Stimulated activated CD4-positive, alpha-beta T cell treated with anti-CD3 and anti-CD28 coated beads, Interleukin-15, amount 100 ng/mL, for 48 hours (primary cell): ENCODE measurements around the gene PEX11G.
"Not testable (repeated sequence)": the region's sequence is repeated elsewhere in the genome, so short reads cannot be mapped to it uniquely, and the experiment has no call there.

Experiments
- DNase-seq, 2 donors: peaks; one replicate each; pipeline ENCODE4 v3.0.0-alpha.2; 2020; ENCODE audit warnings: low read depth in 2 of 2

The PEX11G gene

DNA sequence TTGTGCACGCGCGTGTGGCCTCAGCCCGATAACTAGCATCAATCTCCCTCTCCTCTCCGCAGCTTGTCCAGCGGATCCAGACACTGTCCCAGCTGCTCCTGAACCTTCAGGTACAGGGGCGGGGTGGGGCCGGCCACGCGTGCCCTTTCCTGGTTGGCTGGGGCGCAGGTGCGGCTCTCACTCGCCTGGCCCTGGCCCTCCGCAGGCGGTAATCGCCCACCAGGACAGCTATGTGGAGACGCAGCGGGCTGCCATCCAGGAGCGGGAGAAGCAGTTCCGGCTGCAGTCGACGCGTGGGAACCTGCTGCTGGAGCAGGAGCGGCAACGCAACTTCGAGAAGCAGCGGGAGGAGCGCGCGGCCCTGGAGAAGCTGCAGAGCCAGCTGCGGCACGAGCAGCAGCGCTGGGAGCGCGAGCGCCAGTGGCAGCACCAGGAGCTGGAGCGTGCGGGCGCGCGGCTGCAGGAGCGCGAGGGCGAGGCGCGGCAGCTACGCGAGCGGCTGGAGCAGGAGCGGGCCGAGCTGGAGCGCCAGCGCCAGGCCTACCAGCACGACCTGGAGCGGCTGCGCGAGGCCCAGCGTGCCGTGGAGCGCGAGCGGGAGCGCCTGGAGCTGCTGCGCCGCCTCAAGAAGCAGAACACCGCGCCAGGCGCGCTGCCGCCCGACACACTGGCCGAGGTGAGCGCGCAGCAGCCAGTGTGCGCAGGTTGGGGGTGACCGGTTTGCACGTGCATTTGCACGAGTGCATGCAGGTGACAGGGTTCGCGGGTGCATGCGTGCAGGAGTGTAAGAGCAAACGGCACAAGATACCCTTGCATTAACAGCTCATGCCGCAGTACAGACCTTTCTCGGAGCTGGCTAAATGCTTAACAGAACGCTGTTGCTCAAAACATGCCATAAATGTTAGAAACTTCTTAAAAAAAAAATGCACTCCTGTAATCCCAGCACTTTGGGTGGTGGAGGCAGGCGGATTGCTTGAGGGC lies 21.5 kb downstream of the PEX11G start:
- DNase-seq = no peak

DNA sequence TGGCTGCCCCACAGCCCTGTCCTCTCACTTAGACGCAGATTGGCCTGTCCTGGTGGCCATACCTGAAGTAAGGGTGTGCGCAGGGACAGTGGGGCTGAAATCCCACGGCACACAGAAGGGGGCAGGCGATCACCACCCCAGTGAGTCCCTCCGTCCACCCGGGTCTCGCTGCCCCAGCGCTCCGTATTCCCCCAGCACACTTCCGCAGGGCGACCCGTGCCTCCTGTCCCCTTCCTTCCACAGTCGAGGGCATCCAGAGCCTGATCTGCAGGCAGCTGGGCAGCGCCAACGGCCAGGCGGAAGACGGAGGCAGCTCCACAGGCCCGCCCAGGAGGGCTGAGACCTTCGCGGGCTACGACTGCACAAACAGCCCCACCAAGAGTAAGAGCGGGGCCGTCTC lies 25.3 kb downstream of the PEX11G start:
- DNase-seq = no peak

- DNase-seq = no peak
Measured at GRCh38 chr19:7461841-7462629, 26.8 kb downstream of the PEX11G start.

GRCh38 chr19:7460562-7460966 lies 28.3 kb downstream of the PEX11G start:
- no peak for DNase-seq

DNA sequence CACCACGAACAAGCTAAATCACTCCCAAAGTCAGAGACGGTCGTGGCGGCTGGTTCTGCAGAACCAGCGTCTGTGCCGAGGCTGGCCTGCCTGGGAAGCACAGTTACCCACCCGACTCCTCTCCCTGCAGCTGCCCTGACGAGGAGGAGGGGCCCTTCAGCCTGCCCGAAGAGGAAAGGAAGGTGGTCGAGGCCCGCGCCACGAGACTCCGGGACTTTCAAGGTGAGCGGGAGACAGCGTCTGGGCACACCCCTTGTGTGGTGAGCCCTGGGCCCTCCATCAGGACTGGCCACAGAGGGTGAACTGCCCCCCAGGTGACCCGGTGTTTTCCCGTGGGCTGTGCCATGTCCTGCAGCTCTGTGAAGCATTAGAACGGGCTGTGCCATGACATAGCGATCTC lies 29.1 kb downstream of the PEX11G start:
- DNase-seq = no peak

DNA sequence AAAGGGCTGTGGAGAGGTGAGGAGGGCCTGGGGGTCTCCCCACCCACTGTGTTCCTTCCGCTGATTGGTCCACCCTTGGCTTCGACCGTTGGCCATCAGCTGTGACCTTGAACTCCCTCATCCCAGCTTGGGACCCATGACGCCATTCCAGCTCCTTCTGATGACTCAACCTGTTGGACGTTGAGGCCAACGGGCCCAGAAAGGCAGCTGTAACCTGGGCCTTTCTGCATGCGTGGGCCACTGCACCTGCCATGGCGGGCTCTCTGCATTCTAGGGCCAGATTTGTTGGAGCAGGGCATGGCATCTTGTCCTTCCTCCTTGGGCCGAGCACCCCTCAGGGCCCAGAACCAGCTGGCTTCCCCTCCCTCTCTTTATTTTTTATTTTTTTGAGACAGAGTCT lies 30.2 kb downstream of the PEX11G start:
- DNase-seq = no peak

- DNase-seq = peak in 1 of 2 donors; percentile 5
Measured at GRCh38 chr19:7456964-7457541, 31.8 kb downstream of the PEX11G start.

DNA sequence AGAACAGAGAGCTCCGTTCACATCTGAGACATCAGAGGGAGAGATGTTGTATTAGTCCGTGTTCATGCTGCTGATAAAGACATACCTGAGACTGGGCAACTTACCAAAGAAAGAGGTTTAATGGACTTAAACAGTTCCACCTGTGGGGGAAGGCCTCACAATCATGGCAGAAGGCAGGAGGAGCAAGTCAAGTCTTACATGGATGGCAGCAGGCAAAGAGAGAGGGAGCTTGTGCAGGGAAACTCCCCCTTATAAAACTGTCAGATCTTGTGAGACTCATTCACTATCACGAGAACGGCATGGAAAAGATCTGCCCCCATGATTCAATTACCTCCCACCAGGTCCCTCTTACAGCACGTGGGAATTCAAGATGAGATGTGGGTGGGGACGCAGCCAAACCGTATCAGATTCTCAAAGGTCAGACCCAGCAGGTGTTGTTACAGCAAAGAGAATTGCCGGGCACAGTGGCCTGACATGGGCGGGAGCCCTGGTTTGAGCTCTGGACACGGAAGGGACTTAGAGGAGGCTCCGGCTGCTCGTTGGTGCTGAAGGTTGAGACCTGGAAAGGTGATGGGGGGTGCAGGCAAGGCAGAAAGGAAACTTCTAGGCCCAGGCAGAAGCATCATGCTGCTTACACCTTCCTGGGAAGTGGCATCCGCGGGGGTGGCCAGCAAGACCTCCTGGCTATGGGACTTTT lies 33.1 kb downstream of the PEX11G start:
- DNase-seq = no peak

GRCh38 chr19:7454998-7455397 lies 33.8 kb downstream of the PEX11G start:
- no peak for DNase-seq

DNA sequence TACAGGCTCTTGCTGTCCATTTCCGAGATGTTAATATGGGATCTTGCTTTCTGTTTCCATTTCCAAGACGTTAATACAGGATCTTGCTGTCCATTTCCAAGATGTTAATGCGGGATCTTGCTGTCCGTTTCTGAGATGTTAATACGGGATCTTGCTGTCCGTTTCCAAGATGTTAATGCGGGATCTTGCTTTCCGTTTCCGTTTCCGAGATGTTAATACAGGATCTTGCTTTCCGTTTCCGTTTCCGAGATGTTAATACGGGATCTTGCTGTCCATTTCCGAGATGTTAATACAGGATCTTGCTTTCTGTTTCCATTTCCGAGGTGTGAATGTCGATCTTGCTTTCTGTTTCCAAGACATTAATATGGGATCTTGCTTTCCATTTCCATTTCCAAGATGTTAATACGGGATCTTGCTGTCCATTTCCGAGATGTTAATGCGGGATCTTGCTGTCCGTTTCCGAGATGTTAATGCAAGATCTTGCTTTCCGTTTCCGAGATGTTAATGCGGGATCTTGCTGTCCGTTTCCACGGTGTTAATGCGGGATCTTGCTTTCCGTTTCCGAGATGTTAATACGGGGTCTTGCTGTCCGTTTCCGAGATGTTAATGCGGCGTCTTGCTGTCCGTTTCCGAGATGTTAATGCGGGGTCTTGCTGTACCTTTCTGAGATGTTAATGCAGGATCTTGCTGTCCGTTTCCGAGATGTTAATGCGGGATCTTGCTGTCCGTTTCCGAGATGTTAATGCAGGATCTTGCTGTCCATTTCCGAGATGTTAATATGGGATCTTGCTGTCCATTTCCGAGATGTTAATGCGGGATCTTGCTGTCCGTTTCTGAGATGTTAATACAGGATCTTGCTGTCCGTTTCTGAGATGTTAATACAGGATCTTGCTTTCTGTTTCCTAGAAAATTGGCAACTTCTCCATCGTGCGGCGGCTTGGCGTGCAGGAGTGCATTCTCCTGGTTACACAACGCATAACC lies 38.3 kb downstream of the PEX11G start:
- DNase-seq = no peak

DNA sequence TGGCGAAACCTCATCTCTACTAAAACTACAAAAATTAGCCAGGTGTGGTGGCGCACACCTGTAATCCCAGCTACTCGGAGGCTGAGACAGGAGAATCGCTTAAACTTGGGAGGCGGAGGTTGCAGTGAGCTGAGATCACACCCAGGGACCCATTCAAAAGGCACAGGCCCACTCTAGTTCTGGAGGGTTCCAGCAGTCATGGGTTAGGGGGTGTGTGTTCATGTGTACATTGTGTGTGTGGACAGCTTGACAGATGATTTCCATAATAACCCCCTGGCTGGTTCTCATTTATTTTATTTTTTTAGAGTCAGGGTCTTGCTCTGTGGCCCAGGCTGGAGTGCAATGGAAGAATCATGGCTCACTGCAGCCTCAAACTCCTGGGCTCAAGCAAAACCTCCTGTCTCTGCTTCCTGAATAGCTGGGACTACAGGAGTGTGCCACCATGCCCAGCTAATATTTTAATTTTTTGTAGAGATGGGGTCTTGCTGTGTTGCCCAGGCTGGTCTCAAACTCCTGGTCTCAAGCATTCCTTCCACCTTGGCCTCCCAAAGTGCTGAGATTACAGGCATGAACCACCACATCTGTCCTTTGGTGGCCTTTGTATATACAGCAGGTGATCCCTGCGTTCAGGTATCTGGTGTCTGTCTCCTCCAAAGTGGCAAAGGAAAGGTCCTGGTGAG lies 39.3 kb downstream of the PEX11G start:
- DNase-seq = not testable (repeated sequence)

DNA sequence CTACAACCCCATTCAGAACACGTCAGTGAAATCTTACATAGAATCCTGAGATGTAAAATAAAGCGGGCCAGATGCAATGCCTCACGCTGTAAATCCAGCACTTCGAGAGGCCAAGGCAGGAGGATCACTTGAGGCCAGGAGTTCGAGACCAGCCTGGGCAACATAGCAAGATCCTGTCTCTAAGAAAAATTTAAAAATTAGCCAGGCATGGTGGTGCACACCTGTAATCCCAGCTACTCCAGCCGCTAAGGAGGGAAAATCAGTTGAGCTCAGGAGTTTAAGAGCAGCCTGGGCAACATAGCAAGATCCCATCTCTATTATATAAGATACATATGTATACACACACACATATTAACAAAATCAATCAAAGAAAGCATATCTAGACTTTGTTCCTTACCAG lies 41.2 kb downstream of the PEX11G start:
- no peak for DNase-seq

- DNase-seq = no peak
Measured at GRCh38 chr19:7445104-7445503, 43.7 kb downstream of the PEX11G start.

- no peak for DNase-seq
Measured at GRCh38 chr19:7444042-7444441, 44.8 kb downstream of the PEX11G start.

DNA sequence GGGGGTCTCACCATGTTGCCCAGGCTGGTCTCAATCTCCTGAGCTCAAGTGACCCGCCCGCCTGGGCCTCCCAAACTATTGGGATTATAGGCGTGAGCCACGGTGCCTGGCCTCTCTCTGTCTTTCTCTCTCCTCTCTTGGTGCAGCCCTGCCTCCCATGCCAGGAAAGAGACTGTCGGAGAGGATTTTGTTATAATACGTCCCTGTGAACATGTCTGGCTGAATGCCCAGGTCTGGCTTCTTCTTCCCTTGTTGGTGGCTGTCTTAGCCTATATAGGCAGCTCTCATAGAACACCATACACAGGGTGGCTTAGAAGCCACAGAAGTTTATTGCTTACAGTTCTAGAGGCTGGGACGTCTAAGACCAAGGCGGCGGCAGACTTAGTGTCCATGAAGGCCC lies 46.4 kb downstream of the PEX11G start:
- no peak for DNase-seq

- DNase-seq = no peak
Measured at GRCh38 chr19:7441468-7442146, 47.2 kb downstream of the PEX11G start.

DNA sequence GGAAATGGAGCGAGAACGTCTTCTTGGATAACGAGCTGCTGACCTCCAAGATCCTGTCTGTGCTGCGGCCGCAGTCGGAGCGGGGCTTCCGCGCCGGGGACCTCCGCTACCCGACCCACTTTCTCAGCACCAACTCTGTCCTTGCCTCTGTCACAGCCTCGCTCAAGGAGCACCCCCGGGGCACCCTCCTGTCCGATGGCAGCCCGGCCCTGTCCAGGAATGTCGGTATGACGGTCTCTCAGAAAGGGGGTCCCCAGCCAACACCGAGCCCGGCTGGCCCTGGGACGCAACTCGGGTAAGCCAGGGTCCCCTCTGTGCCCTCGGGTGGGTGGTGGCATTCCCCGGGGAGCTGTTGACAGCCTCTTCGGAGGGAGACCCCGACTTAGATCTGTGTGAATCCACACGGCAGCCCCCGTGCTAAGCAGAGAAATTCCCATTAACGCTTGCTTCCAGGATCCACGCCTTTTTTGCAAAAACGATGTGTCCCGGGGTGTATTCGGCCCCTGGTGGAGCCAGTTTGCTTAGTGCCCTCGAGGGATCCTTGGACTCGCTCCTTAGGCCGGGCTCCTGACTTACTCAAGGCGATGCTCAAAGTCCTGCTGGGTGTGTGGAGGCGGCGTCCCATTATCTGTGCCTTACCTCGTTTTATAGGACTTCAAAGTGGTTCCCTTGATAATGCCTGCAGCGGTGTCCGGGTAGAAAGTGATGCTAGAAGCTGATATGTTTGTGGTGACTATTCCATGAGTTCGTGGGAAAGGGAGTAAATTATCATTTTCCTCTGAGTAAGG lies 48.5 kb downstream of the PEX11G start:
- DNase-seq = no peak

GRCh38 chr19:7435586-7435985 lies 53.2 kb downstream of the PEX11G start:
- no peak for DNase-seq

GRCh38 chr19:7434391-7434790 lies 54.4 kb downstream of the PEX11G start:
- DNase-seq = no peak
